Karpas-422 (cell line): ENCODE results near the gene PDX1. TPM values are rescaled to one million over a fixed set of nuclear protein-coding genes. Genes with fewer than 3 reads are reported as not detected.

Experiments used
- small RNA-seq: library from RNA; depleted of rRNA; stranded (forward); fragments of <200 nt; gene quantifications from one replicate; pipeline ENCODE3, GENCODE V24; 2014
- total RNA-seq: library from RNA; depleted of rRNA; stranded (reverse); fragments of >200 nt; shearing (Covaris generic); gene quantifications from 2 replicates; pipeline ENCODE4 v1.2.3, GENCODE V29; 2014; ENCODE audit warnings: low replicate concordance; rRNA removed

The PDX1 gene
- total RNA-seq, 1 experiment from 2014 or later, result not detected

Small RNA genes lying within 50 kb of the gene (small RNA-seq; reads per million reads assigned to genes)
- gene ATP5F1EP2, result 0.40 reads per million, percentile 3 among the genes with 10 or more reads in this experiment

Other genes starting within 250 kb of the PDX1 start
- not detected in 2 replicates for gene GSX1, start 127.5 kb upstream of the PDX1 start, total RNA-seq
- gene CDX2, start 49.3 kb downstream of the PDX1 start, total RNA-seq, result not detected in 2 replicates
- gene URAD, start 68.7 kb downstream of the PDX1 start, total RNA-seq, result not detected in 2 replicates
- gene FLT3, start 180.6 kb downstream of the PDX1 start, total RNA-seq, result not detected in 2 replicates
- gene PAN3, start 218.5 kb downstream of the PDX1 start, total RNA-seq, result 21.1 and 39.8 TPM in 2 replicates